HEK293 (cell line): ENCODE measurements around the gene ARHGEF40.

Source experiments
- CTCF ChIA-PET: fragments of 350-600 bp; formaldehyde crosslinking; extraction: SDS; loops from one replicate; lab custom pipeline; 2021; ENCODE audit warnings: antibody characterized with exemption; lab: Yijun Ruan, JAX
- POLR2A ChIA-PET: fragments of 300-600 bp; formaldehyde crosslinking; extraction: SDS; loops from one replicate; lab custom pipeline; 2020; ENCODE audit warnings: antibody characterized with exemption, inconsistent platforms; lab: Yijun Ruan, JAX
- H3K27ac ChIP-seq: fragments of 200-500 bp; sonication (Bioruptor generic); 2 replicates; pipeline ENCODE4 v1.5.1; 2014; ENCODE audit warnings: low read depth, low read length, control low read depth, inconsistent platforms; ENCODE audit errors: extremely low read depth
- H3K36me3 ChIP-seq, 2 experiments: fragments of 200-500 bp in 1 of 2; sonication (Bioruptor generic) in 1 of 2; 1 replicate in 1 of 2; 2 replicates in 1 of 2; pipeline ENCODE4 v1.5.1; 2014 to 2017; ENCODE audit warnings: inconsistent platforms in 2 of 2, low read length in 2 of 2; ENCODE audit not compliant: control insufficient read depth in 2 of 2, insufficient read depth in 1 of 2
- H3K4me1 ChIP-seq: fragments of 200-500 bp; sonication (Bioruptor generic); 2 replicates; pipeline ENCODE4 v1.5.1; 2014; ENCODE audit warnings: mild to moderate bottlenecking, low read length, inconsistent platforms; ENCODE audit not compliant: control insufficient read depth, insufficient read depth
- H3K4me3 ChIP-seq: 2 replicates; pipeline ENCODE4 v1.5.1; 2011; ENCODE audit warnings: low read depth, mild to moderate bottlenecking, control low read depth, low read length, moderate library complexity
- H3K9me3 ChIP-seq: fragments of 200-500 bp; sonication (Bioruptor generic); 2 replicates; pipeline ENCODE4 v1.5.1; 2014; ENCODE audit warnings: low read depth, low read length, inconsistent platforms; ENCODE audit not compliant: control insufficient read depth, insufficient read depth
- CTCF ChIP-seq: fragments of 450-650 bp; formaldehyde crosslinking; IDR thresholded peaks from 2 replicates; pipeline ENCODE4 v1.5.1; 2016; ENCODE audit warnings: missing biosample characterization, missing genetic modification characterization
- PRDM10 ChIP-seq: fragments of 450-650 bp; formaldehyde crosslinking; IDR thresholded peaks from 2 replicates; pipeline ENCODE4 v1.5.1; 2016; ENCODE audit warnings: missing biosample characterization, missing genetic modification characterization
- ZBTB17 ChIP-seq: fragments of 450-650 bp; formaldehyde crosslinking; IDR thresholded peaks from 2 replicates; pipeline ENCODE4 v1.5.1; 2016; ENCODE audit warnings: missing biosample characterization, missing genetic modification characterization
- ZNF169 ChIP-seq: fragments of 450-650 bp; formaldehyde crosslinking; IDR thresholded peaks from 2 replicates; pipeline ENCODE4 v1.5.1; 2016; ENCODE audit warnings: missing biosample characterization, missing genetic modification characterization
- ZNF221 ChIP-seq: fragments of 450-650 bp; formaldehyde crosslinking; IDR thresholded peaks from 2 replicates; pipeline ENCODE4 v1.5.1; 2017; ENCODE audit warnings: missing biosample characterization, missing genetic modification characterization, borderline replicate concordance
- ZNF223 ChIP-seq: fragments of 450-650 bp; formaldehyde crosslinking; IDR thresholded peaks from 2 replicates; pipeline ENCODE4 v1.5.1; 2016; ENCODE audit warnings: missing biosample characterization, missing genetic modification characterization
- ZNF280C ChIP-seq: fragments of 450-650 bp; formaldehyde crosslinking; IDR thresholded peaks from 2 replicates; pipeline ENCODE4 v1.5.1; 2016; ENCODE audit warnings: missing biosample characterization, missing genetic modification characterization
- ZNF335 ChIP-seq: fragments of 450-650 bp; formaldehyde crosslinking; conservative IDR thresholded peaks from 2 replicates; pipeline ENCODE4 v1.5.1; 2016; ENCODE audit warnings: missing biosample characterization, missing genetic modification characterization
- ZNF558 ChIP-seq: fragments of 450-650 bp; formaldehyde crosslinking; IDR thresholded peaks from 2 replicates; pipeline ENCODE4 v1.5.1; 2016; ENCODE audit warnings: missing biosample characterization, missing genetic modification characterization
- ZNF580 ChIP-seq: fragments of 450-650 bp; formaldehyde crosslinking; IDR thresholded peaks from 2 replicates; pipeline ENCODE4 v1.5.1; 2016; ENCODE audit warnings: missing biosample characterization, missing genetic modification characterization
- ZNF600 ChIP-seq: fragments of 450-650 bp; formaldehyde crosslinking; IDR thresholded peaks from 2 replicates; pipeline ENCODE4 v1.5.1; 2016; ENCODE audit warnings: missing biosample characterization, missing genetic modification characterization
- ZNF629 ChIP-seq: fragments of 450-650 bp; formaldehyde crosslinking; IDR thresholded peaks from 2 replicates; pipeline ENCODE4 v1.5.1; 2017; ENCODE audit warnings: missing biosample characterization, missing genetic modification characterization
- ZNF654 ChIP-seq: fragments of 450-650 bp; formaldehyde crosslinking; IDR thresholded peaks from 2 replicates; pipeline ENCODE4 v1.5.1; 2016; ENCODE audit warnings: low read depth, missing biosample characterization, missing genetic modification characterization
- ZNF677 ChIP-seq: fragments of 450-650 bp; IDR thresholded peaks from 2 replicates; pipeline ENCODE4 v1.5.0; 2018; ENCODE audit warnings: missing biosample characterization, mild to moderate bottlenecking, missing genetic modification characterization, moderate library complexity
- ZXDB ChIP-seq: fragments of 450-650 bp; formaldehyde crosslinking; IDR thresholded peaks from 2 replicates; pipeline ENCODE4 v1.5.1; 2016; ENCODE audit warnings: missing biosample characterization, missing genetic modification characterization
- TF ChIP-seq, protein P1 (sequence below): fragments of 450-650 bp; formaldehyde crosslinking; IDR thresholded peaks from 2 replicates; pipeline ENCODE4 v1.5.1; 2016; ENCODE audit warnings: missing biosample characterization, missing genetic modification characterization

The ARHGEF40 gene

DNA sequence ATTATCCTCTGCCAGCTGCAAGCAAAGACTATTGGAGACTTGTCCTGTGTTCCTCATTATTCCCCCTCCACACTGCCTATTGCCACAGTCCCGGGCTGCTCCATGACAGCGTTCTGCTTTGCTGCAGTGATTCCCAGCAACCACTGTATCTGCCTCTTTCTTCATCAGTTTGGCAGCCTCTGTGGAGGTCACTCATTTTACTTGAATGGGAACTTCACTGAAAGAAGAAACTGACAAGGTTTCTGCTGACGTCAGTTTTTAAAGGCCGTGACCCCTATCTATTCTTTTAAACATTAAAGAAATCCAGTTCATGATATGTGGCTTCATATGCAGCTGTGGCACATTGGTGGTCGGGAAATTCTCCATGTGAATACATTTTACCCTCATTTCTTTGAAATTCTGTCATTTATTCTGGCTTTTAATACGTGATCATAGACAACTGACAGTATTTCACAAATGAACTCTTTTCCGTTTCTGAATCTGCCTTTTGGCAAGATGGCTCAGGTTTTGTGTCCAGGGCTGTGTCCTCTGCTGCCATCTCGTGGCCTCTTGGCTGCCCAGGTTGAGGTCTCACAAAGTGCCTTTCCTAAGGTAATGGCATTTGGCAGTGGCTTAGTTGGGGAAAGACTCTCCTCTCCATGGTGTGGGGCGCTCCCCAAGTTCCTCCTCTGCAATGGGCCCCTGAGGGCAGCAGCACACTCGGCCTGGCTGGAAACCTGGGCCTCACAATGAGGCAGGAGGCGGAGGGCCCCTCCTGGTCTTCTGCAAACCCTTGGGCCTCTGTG lies 36.6 kb downstream of the ARHGEF40 start (continued):
- TF ChIP-seq PRDM10, result peak; percentile 44; the same call in 1 of the 2 replicates
- TF ChIP-seq ZNF221, result no peak
- peak; percentile 37 for TF ChIP-seq ZBTB17 (tag by site-specific recombination)
- TF ChIP-seq ZXDB, result no peak
- TF ChIP-seq ZNF600 (tag by site-specific recombination), result peak; percentile 66
- 0 out of 2 replicates have a peak, but pooled peaks have one; percentile 40 for TF ChIP-seq ZNF629 (tag by site-specific recombination)
- TF ChIP-seq ZNF654, result peak; percentile 89
- no peak for TF ChIP-seq ZNF580 (tag by site-specific recombination)
- TF ChIP-seq, protein P1, sequence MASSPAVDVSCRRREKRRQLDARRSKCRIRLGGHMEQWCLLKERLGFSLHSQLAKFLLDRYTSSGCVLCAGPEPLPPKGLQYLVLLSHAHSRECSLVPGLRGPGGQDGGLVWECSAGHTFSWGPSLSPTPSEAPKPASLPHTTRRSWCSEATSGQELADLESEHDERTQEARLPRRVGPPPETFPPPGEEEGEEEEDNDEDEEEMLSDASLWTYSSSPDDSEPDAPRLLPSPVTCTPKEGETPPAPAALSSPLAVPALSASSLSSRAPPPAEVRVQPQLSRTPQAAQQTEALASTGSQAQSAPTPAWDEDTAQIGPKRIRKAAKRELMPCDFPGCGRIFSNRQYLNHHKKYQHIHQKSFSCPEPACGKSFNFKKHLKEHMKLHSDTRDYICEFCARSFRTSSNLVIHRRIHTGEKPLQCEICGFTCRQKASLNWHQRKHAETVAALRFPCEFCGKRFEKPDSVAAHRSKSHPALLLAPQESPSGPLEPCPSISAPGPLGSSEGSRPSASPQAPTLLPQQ (tag by site-specific recombination), result 0 out of 2 replicates have a peak, but pooled peaks have one; percentile 26
- peak; percentile 85 for TF ChIP-seq CTCF (tag by site-specific recombination)
- TF ChIP-seq, all 188 proteins: peak for 15

DNA sequence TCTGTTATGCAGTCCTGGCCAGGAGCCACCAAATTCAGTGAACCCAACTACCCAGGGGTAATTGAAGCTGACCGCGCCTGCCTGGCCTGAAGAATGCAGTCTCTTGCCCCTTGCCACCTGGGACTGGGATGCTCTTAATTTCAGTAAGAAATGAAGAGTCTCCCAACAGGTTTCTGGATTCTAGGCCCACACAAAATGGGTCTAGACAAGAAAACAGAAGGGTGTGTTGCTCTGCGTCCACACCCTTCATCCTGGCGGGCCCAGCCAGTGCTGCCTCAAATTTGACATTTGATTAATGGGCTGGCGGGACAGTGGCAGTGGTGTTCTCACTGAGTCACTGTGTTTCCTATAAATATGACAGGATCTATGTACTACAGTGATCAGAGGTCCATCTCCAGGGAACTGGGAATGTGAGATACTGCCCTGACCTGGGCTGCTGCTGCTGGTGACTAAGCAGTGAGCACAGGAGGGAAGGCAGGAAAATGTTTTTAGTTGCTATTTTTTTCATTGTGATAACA lies 37.2 kb downstream of the ARHGEF40 start:
- ChIA-PET POLR2A (no interaction called here), CTCF (interaction anchor here (0.6 to 10.4 kb wide), 9 partner anchors 8 to 137 kb away, joined by 3 to 175 read pairs (median 6); partner anchors contain the start of gene ARHGEF40)
- no peak overlapping the region for H3K4me3 ChIP-seq
- no peaks in the 10 kb centered on the region for H3K36me3 ChIP-seq
- TF ChIP-seq ZNF223 (no peak), ZNF335 (tag by site-specific recombination) (peak; percentile 41)
- TF ChIP-seq, all 188 proteins: peak for 1
- H3K27ac ChIP-seq, result peak overlapping the region; percentile 32; the same call in 1 of the 2 replicates
- peaks cover 16% of the 10 kb centered on the region for H3K4me1 ChIP-seq
- H3K9me3 ChIP-seq, result no peaks in the 10 kb centered on the region

DNA sequence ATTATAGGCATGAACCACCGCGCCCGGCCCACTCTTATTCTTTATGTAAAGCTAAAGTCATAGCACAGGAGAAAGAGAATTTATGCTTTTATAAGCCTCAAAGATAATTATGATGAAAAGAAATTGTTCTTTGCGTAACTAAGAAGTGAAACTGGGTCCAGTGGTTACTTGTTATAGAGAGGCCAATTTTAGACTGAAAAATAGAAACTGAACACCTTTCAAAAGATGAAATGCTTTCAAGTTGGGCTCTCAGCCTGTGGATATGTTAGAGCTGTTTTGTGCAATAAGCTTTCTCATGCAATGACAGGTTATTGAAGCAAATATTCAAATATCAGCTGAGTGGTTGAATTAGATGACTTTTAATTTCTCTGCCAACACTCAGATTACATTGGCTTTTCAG lies 38.7 kb downstream of the ARHGEF40 start:
- ChIA-PET CTCF (interaction anchor here (0.6 to 10.4 kb wide), 7 partner anchors 9 to 96 kb away, joined by 3 to 164 read pairs (median 9); no protein-coding TSS in a partner anchor), POLR2A (no interaction called here)
- no peak overlapping the region for H3K27ac ChIP-seq
- H3K36me3 ChIP-seq, result no peaks in the 10 kb centered on the region
- H3K4me3 ChIP-seq, result no peak overlapping the region
- peaks cover 10% of the 10 kb centered on the region for H3K4me1 ChIP-seq
- no peaks in the 10 kb centered on the region for H3K9me3 ChIP-seq
- TF ChIP-seq ZNF169 (tag by site-specific recombination) (no peak), ZNF558 (no peak), ZNF280C (tag by site-specific recombination) (no peak), PRDM10 (no peak), ZNF677 (tag by site-specific recombination) (no peak)
